ENCODE results near the gene SEMA3F.
"Not testable (repeated sequence)": the region's sequence is repeated elsewhere in the genome, so short reads cannot be mapped to it uniquely, and the experiment has no call there.

SEMA3F gene

GRCh38 chr3:50208677-50209344 lies 53.7 kb downstream of the SEMA3F start:
- H3K27ac ChIP-seq: no peak overlapping the region
- no peak overlapping the region for H3K4me3 ChIP-seq (ENCODE audit: low read depth in 1 of 2, low read length in 1 of 2)
- peaks cover 46% of the 10 kb centered on the region for H3K27me3 ChIP-seq
- H3K9me3 ChIP-seq: no peaks in the 10 kb centered on the region
- TF ChIP-seq, protein P1, sequence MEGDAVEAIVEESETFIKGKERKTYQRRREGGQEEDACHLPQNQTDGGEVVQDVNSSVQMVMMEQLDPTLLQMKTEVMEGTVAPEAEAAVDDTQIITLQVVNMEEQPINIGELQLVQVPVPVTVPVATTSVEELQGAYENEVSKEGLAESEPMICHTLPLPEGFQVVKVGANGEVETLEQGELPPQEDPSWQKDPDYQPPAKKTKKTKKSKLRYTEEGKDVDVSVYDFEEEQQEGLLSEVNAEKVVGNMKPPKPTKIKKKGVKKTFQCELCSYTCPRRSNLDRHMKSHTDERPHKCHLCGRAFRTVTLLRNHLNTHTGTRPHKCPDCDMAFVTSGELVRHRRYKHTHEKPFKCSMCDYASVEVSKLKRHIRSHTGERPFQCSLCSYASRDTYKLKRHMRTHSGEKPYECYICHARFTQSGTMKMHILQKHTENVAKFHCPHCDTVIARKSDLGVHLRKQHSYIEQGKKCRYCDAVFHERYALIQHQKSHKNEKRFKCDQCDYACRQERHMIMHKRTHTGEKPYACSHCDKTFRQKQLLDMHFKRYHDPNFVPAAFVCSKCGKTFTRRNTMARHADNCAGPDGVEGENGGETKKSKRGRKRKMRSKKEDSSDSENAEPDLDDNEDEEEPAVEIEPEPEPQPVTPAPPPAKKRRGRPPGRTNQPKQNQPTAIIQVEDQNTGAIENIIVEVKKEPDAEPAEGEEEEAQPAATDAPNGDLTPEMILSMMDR (IDR thresholded peaks at IDR 0.05): no peak
- peaks cover 0 to 12% of the 10 kb centered on the region in 2 experiments for H3K4me1 ChIP-seq (ENCODE audit: control insufficient read depth in 1 of 2, insufficient read depth in 1 of 2, low read depth in 1 of 2, low read length in 1 of 2)
- H3K36me3 ChIP-seq: no peaks in the 10 kb centered on the region

GRCh38 chr3:50210176-50210509 lies 55.0 kb downstream of the SEMA3F start:
- Histone ChIP-seq H3K27me3 (peaks cover 33% of the 10 kb centered on the region), H3K4me1 (ENCODE audit: control insufficient read depth in 1 of 2, insufficient read depth in 1 of 2, low read depth in 1 of 2, low read length in 1 of 2) (peaks cover 0 to 8% of the 10 kb centered on the region in 2 experiments), H3K36me3 (no peaks in the 10 kb centered on the region), H3K27ac (no peak overlapping the region), H3K9me3 (no peaks in the 10 kb centered on the region), H3K4me3 (ENCODE audit: low read depth in 1 of 2, low read length in 1 of 2) (no peak overlapping the region)
- TF ChIP-seq, protein P1 (IDR thresholded peaks at IDR 0.05): no peak

DNA sequence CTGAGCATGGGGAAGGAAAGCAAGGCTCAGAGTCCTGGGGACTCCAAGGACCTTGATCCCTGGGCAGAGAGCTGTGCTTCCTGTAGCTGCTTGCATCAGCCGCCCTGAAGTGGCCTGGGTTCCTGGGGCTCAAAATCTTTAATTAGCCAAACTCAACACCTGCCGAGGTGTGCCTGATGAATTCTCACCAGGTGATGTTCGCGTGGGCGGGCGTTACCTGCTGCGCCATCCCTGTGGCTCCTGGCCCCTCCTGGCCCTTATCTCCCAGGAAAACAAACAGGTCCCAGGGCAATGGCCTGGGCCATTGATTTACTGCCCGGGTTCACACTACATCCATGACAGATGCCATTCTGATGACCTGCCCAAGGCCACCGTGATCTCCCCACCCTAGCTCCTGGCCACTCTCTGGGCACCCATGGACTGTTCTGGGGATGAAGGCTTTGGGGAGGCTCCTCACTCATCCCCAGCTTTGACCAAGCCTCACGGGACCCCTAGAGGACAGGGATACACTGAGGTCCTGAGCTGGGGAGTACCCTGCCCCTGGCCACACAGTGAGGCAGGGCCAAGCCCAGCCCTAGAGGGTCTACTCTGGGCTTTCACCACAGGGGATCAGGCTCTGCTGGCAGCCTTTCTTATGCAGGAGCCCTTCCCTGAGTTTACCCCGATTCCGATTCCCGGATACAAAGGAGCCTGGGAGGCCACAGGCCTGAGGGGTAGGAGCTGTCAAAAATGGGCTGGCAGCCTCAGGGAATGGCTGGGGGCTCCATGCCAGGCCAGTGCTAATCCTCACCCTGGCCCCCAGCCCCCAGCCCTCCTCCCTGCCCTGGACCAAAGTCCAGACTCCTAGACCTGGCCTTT lies 55.6 kb downstream of the SEMA3F start:
- Histone ChIP-seq H3K9me3 (no peaks in the 10 kb centered on the region), H3K27ac (no peak overlapping the region), H3K27me3 (peaks cover 27% of the 10 kb centered on the region), H3K4me3 (ENCODE audit: low read depth in 1 of 2, low read length in 1 of 2) (no peak overlapping the region), H3K4me1 (ENCODE audit: control insufficient read depth in 1 of 2, insufficient read depth in 1 of 2, low read depth in 1 of 2, low read length in 1 of 2) (peaks cover 0 to 2% of the 10 kb centered on the region in 2 experiments), H3K36me3 (no peaks in the 10 kb centered on the region)
- TF ChIP-seq, protein P1 (IDR thresholded peaks at IDR 0.05): no peak

GRCh38 chr3:50211368-50211717 lies 56.2 kb downstream of the SEMA3F start:
- not testable (repeated sequence) for H3K4me1 ChIP-seq (ENCODE audit: control insufficient read depth in 1 of 2, insufficient read depth in 1 of 2, low read depth in 1 of 2, low read length in 1 of 2); H3K36me3 ChIP-seq; H3K27ac ChIP-seq; H3K4me3 ChIP-seq (ENCODE audit: low read depth in 1 of 2, low read length in 1 of 2); H3K9me3 ChIP-seq
- H3K27me3 ChIP-seq: peaks cover 21% of the 10 kb centered on the region

- Histone ChIP-seq H3K36me3 (no peaks in the 10 kb centered on the region), H3K4me1 (ENCODE audit: control insufficient read depth in 1 of 2, insufficient read depth in 1 of 2, low read depth in 1 of 2, low read length in 1 of 2) (no peaks in the 10 kb centered on the region), H3K27me3 (peaks cover 15% of the 10 kb centered on the region), H3K9me3 (no peaks in the 10 kb centered on the region), H3K4me3 (ENCODE audit: low read depth in 1 of 2, low read length in 1 of 2) (no peak overlapping the region), H3K27ac (no peak overlapping the region)
- TF ChIP-seq, protein P1 (IDR thresholded peaks at IDR 0.05): no peak
These were observed 56.8 kb downstream of the SEMA3F start for GRCh38 chr3:50211930-50212329.

DNA sequence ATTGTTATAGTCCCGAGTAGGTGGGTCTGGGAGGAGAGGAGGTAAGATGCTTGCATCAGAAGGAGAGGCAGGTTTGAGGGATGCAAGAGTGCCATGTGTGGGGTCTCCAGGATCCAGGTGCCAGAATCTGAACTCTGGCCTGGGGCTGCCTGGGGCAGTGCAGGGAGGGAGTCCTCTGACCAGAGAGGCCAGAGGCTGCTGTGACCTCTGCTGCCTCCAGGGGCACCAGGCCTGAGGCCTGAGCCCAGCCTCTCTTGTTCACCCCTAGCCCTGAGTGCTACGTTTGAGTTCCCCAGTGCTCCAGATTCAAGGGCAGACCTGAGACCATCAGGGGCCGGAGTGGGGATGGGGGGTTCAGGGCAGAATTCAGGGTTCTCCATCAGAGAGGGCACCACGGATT lies 57.4 kb downstream of the SEMA3F start:
- H3K4me1 ChIP-seq (ENCODE audit: control insufficient read depth in 1 of 2, insufficient read depth in 1 of 2, low read depth in 1 of 2, low read length in 1 of 2): no peaks in the 10 kb centered on the region
- no peaks in the 10 kb centered on the region for H3K9me3 ChIP-seq
- TF ChIP-seq, protein P1 (IDR thresholded peaks at IDR 0.05): no peak
- no peak overlapping the region for H3K4me3 ChIP-seq (ENCODE audit: low read depth in 1 of 2, low read length in 1 of 2)
- no peak overlapping the region for H3K27ac ChIP-seq
- H3K36me3 ChIP-seq: no peaks in the 10 kb centered on the region
- H3K27me3 ChIP-seq: peaks cover 9% of the 10 kb centered on the region
